GM10266 (cell line): Measurements from ENCODE around the gene SMC1B.
"Not testable (repeated sequence)": the region's sequence is repeated elsewhere in the genome, so short reads cannot be mapped to it uniquely, and the experiment has no call there.

Experiments
- DNase-seq: peaks from one replicate; pipeline ENCODE4 v3.0.0; 2012; ENCODE audit errors: extremely low spot score
- TF ChIP-seq, protein P1 (sequence below): IDR thresholded peaks from 2 replicates; pipeline ENCODE4 v1.5.1; 2012; ENCODE audit warnings: mild to moderate bottlenecking, low read depth; ENCODE audit not compliant: control insufficient read depth, insufficient read depth; ENCODE audit errors: missing control alignments

The SMC1B gene

GRCh38 chr22:45441138-45441537 lies 27.7 kb upstream of the SMC1B start:
- TF ChIP-seq, protein P1, sequence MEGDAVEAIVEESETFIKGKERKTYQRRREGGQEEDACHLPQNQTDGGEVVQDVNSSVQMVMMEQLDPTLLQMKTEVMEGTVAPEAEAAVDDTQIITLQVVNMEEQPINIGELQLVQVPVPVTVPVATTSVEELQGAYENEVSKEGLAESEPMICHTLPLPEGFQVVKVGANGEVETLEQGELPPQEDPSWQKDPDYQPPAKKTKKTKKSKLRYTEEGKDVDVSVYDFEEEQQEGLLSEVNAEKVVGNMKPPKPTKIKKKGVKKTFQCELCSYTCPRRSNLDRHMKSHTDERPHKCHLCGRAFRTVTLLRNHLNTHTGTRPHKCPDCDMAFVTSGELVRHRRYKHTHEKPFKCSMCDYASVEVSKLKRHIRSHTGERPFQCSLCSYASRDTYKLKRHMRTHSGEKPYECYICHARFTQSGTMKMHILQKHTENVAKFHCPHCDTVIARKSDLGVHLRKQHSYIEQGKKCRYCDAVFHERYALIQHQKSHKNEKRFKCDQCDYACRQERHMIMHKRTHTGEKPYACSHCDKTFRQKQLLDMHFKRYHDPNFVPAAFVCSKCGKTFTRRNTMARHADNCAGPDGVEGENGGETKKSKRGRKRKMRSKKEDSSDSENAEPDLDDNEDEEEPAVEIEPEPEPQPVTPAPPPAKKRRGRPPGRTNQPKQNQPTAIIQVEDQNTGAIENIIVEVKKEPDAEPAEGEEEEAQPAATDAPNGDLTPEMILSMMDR: peak; percentile 67
- DNase-seq: peak; percentile 64

DNA sequence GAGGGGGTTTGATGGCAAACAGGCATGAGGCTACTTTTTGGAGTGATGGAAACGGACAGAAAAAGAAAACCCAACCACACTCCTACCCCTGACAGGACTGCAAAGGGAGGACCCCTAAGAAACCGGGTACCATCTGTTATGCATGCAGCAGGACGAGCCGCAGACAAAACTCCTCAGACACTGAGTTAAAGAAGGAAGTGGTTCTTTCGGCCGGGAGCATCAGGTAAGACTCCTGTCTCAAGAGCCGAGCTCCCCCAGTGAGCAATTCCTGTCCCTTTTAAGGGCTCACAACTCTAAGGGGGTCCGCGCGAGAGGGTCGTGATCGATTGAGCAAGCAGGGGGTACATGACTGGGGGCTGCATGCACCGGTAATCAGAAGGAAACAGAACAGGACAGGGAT lies 27.3 kb upstream of the SMC1B start:
- not testable (repeated sequence) for DNase-seq

GRCh38 chr22:45438336-45438735 lies 24.9 kb upstream of the SMC1B start:
- TF ChIP-seq, protein P1: no peak
- DNase-seq: no peak

- DNase-seq: not testable (repeated sequence)
Observed at GRCh38 chr22:45436871-45437517, 23.6 kb upstream of the SMC1B start.

DNA sequence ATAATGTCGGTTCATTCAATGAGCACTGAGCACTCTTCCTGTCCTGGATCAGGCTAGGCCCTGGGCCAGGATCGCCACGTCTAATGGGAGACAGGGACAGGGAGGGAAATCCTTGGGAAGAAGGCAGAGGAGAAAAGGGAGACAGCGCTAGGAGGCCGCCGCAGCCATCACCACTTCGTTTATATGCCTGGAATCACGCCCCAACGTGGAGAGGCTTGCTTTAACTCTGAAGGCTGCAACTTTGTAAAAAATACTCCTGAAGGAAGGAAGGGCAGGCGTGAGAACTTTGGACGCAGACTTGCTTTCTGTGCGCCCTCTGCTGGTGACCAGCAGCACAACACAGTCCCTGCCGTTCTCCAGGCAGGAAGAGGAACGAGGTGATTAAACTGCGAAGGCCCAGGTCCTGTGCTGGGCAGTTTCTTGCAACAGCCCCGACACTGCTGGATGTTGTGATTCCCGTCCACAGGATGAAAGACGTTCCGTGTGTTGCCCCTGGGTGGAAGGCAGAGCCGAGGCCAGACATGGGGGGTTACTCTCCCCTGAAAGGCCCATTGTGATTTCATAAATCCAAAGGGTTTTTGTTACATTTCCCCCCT lies 22.2 kb upstream of the SMC1B start:
- DNase-seq: peak; percentile 90
- TF ChIP-seq, protein P1: peak; percentile 98

- DNase-seq: no peak
- TF ChIP-seq, protein P1: no peak
Observed at GRCh38 chr22:45434981-45435380, 21.6 kb upstream of the SMC1B start.

DNA sequence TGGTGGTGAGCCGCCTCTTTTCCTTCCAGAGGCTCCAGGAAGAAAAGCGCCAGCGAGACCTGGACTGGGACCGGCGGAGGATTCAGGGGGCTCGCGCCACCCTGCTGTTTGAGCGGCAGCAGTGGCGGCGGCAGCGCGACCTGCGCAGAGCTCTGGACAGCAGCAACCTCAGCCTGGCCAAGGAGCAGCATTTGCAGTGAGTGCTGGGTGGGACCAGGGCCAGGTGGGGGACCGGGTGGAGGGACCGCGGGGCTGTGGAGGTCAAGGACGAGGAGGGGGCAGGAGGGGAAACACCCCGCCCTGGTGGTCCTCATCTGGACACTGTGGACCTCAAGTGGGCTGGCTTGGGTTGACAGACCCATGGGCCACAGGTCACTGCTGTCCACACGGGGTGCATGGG lies 17.5 kb upstream of the SMC1B start:
- no peak for DNase-seq
- TF ChIP-seq, protein P1: no peak

- no peak for DNase-seq
- TF ChIP-seq, protein P1: no peak
Observed at GRCh38 chr22:45429981-45430775, 16.8 kb upstream of the SMC1B start.
